HepG2 (cell line): ENCODE data around the gene ZBTB45. TPM values are rescaled to one million over a fixed set of nuclear protein-coding genes. Genes with fewer than 3 reads are reported as not detected.

Experiments used
- ATAC-seq: fragments of 200-7000 bp; cut with Tn5 transposase; 3 replicates; pipeline ENCODE4 v1.9.1; 2020; ENCODE audit warnings: mild to moderate bottlenecking, moderate library complexity
- BruUV-seq: library from RNA; stranded (reverse); fragments of 400-500 nt; replicated peaks from 2 replicates; lab custom pipeline; 2021; lab: Mats Ljungman, UMichigan
- CTCF ChIA-PET: fragments of 300-600 bp; formaldehyde crosslinking; extraction: SDS; loops from one replicate; lab custom pipeline; 2021; ENCODE audit warnings: low total read pairs, inconsistent platforms, low intra/inter-chr PET ratio; lab: Yijun Ruan, JAX
- POLR2A ChIA-PET: fragments of 350-600 bp; sonication (Branson Sonifier 250); formaldehyde crosslinking; loops from one replicate; lab custom pipeline; 2020; ENCODE audit warnings: antibody characterized with exemption, inconsistent platforms; lab: Yijun Ruan, JAX
- DNase-seq: peaks from one replicate; pipeline ENCODE4 v3.0.0-alpha.2; 2015; ENCODE audit warnings: low spot score
- FAIRE-seq: peaks from 3 replicates; lab custom pipeline; 2011; peaks lifted over from hg19 to GRCh38; lab: Jason Lieb, UNC
- H2AFZ ChIP-seq: one replicate; pipeline ENCODE4 v1.6.1; 2011; ENCODE audit warnings: low read length, inconsistent platforms
- H3K27ac ChIP-seq: fragments of 300-600 bp; 3 replicates; pipeline ENCODE4 v1.8.0; 2011; ENCODE audit warnings: mixed run types, mild to moderate bottlenecking, mixed read lengths, low read length, inconsistent platforms; ENCODE audit not compliant: insufficient read depth; ENCODE audit errors: extremely low read length
- H3K27me3 ChIP-seq, 2 experiments: fragments of 200-600 bp in 1 of 2; 2 replicates in 1 of 2; 3 replicates in 1 of 2; pipeline versions ENCODE4 v1.6.0 to v1.8.0; 2011; ENCODE audit warnings: low read length in 2 of 2, mild to moderate bottlenecking in 2 of 2, moderate library complexity in 2 of 2, inconsistent platforms in 1 of 2; ENCODE audit not compliant: insufficient read depth in 2 of 2, control insufficient read depth in 1 of 2
- H3K36me3 ChIP-seq, 2 experiments: fragments of 200-600 bp in 1 of 2; replicated peaks in 1 of 2; 2 replicates in 1 of 2; 3 replicates in 1 of 2; pipeline versions ENCODE4 v1.5.1 to v1.8.0; 2011; ENCODE audit warnings: low read length in 2 of 2, inconsistent platforms in 1 of 2; ENCODE audit not compliant: insufficient read depth in 2 of 2, control insufficient read depth in 1 of 2
- H3K4me1 ChIP-seq: 2 replicates; pipeline ENCODE4 v1.5.1; 2012; ENCODE audit warnings: low read length, inconsistent platforms; ENCODE audit not compliant: insufficient read depth
- H3K4me2 ChIP-seq: 2 replicates; pipeline ENCODE4 v1.6.0; 2011; ENCODE audit warnings: low read depth, low read length, inconsistent platforms
- H3K4me3 ChIP-seq, 3 experiments: fragments of 200-600 bp in 1 of 3; sonication (generic), shearing (Covaris generic) in 1 of 3; replicated peaks in 1 of 3; 2 replicates each; pipeline ENCODE4 v1.5.1; 2011 to 2016; ENCODE audit warnings: low read length in 3 of 3, inconsistent platforms in 2 of 3, low read depth in 2 of 3, mild to moderate bottlenecking in 2 of 3, control low read depth in 1 of 3, mixed read lengths in 1 of 3; ENCODE audit not compliant: insufficient read depth in 1 of 3
- H3K79me2 ChIP-seq: one replicate; pipeline ENCODE4 v1.6.1; 2011; ENCODE audit warnings: low read length, inconsistent platforms; ENCODE audit not compliant: insufficient read depth
- H3K9ac ChIP-seq: 2 replicates; pipeline ENCODE4 v1.6.0; 2011; ENCODE audit warnings: mild to moderate bottlenecking, low read depth, low read length, inconsistent platforms; ENCODE audit not compliant: insufficient read depth
- H3K9me3 ChIP-seq: 2 replicates; pipeline ENCODE4 v1.5.1; 2012; ENCODE audit warnings: mild to moderate bottlenecking, low read length
- H4K20me1 ChIP-seq: 2 replicates; pipeline ENCODE4 v1.6.0; 2011; ENCODE audit warnings: inconsistent platforms, mild to moderate bottlenecking, low read length, moderate library complexity; ENCODE audit not compliant: insufficient read depth
- ATF4 ChIP-seq, 2 experiments: fragments of 450-650 bp in 1 of 2; sonication (generic) in 1 of 2; formaldehyde crosslinking; IDR thresholded peaks; 2 replicates each; pipeline versions ENCODE4 v1.5.0 to v1.8.0; 2020 to 2022; ENCODE audit warnings: mild to moderate bottlenecking in 1 of 2, missing genetic modification reagents in 1 of 2
- PHB2 ChIP-seq: fragments of 450-650 bp; IDR thresholded peaks from 2 replicates; pipeline ENCODE4 v1.6.1; 2018; ENCODE audit not compliant: partially characterized antibody
- POLR2A ChIP-seq, 2 experiments: IDR thresholded peaks; 2 replicates each; pipeline ENCODE4 v1.6.1; 2011; ENCODE audit warnings: low read depth in 2 of 2, low read length in 2 of 2, mild to moderate bottlenecking in 1 of 2, moderate library complexity in 1 of 2; ENCODE audit not compliant: insufficient read depth in 1 of 2
- SCMH1 ChIP-seq: sonication (generic); formaldehyde crosslinking; IDR thresholded peaks from 2 replicates; pipeline ENCODE4 v1.9.0; 2021; ENCODE audit warnings: missing genetic modification reagents, mild to moderate bottlenecking, borderline replicate concordance
- ZNF256 ChIP-seq: sonication (generic); formaldehyde crosslinking; conservative IDR thresholded peaks from 2 replicates; pipeline ENCODE4 v1.4.0; 2020; ENCODE audit warnings: missing genetic modification reagents
- ZNF687 ChIP-seq: sonication (generic); formaldehyde crosslinking; IDR thresholded peaks from 2 replicates; pipeline ENCODE4 v1.5.1; 2020; ENCODE audit warnings: mild to moderate bottlenecking, missing genetic modification reagents, moderate library complexity
- ZNF740 ChIP-seq: sonication (generic); formaldehyde crosslinking; IDR thresholded peaks from 2 replicates; pipeline ENCODE4 v1.4.0; 2020; ENCODE audit warnings: missing genetic modification reagents
- WGBS: methylation state at CpG from one replicate; pipeline ENCODE4 v1.1.6; 2017; ENCODE audit warnings: low lambda C conversion rate; 5-methylcytosine and 5-hydroxymethylcytosine counted together
- in situ Hi-C: cut with HindIII; loops from 2 replicates; pipeline ENCODE4 v1.10.0; 2017; ENCODE audit warnings: low pct_unique_long_range_greater_than_20kb; ENCODE audit not compliant: extremely low pct_ligation_motif_present
- intact Hi-C: fragments of 100-400 bp; cut with micrococcal nuclease; formaldehyde crosslinking; loops from one replicate; pipeline ENCODE4 v1.10.0; 2022; ENCODE audit not compliant: unreplicated experiment
- polyA plus RNA-seq, 8 experiments: library from polyadenylated mRNA; depleted of rRNA in 3 of 8; stranded (reverse) in 7 of 8; unstranded in 1 of 8; fragments of >200 nt; fragmentation: Illumina TruSeq in 4 of 8; extraction: Trizol in 4 of 8; gene quantifications; 2 replicates each; pipeline versions ENCODE4 v1.2.1 to v1.2.3, GENCODE V29; 2011 to 2016; ENCODE audit warnings: low read depth in 4 of 8, missing spikeins in 1 of 8, mixed read lengths in 1 of 8; ENCODE audit not compliant: insufficient read depth in 1 of 8
- total RNA-seq, 5 experiments: library from RNA; depleted of rRNA; stranded (reverse); fragments of >200 nt; fragmentation: Illumina TruSeq; extraction: Trizol; gene quantifications; 2 replicates each; pipeline ENCODE4 v1.2.3, GENCODE V29; 2016; ENCODE audit warnings: low read depth in 1 of 5

The ZBTB45 gene
- total and polyA plus RNA-seq, 2 of the 13 experiments (the other 11 are each of a cell fraction or from before 2014, with no cell fraction given), result 3.0 to 3.7 TPM

- TF ChIP-seq ZNF687 (CRISPR knock-in tag), result 0 out of 2 replicates have a peak, but pooled peaks have one; percentile 10
These were observed 28.0 kb upstream of the ZBTB45 start (continued) for GRCh38 chr19:58547323-58548312.

GRCh38 chr19:58546019-58546530, 26.5 kb upstream of the ZBTB45 start:
- 6% methylated on average over 1 of the region's 1 CpG for WGBS
- TF ChIP-seq PHB2, result no peak
- TF ChIP-seq POLR2A (IDR thresholded peaks at IDR 0.05; ENCODE audit: insufficient read depth in 1 of 2, low read depth in 2 of 2, low read length in 2 of 2), result peak in 1 of 2 experiments; percentile 29; a peak in 1 of 4 replicates
- no peak for TF ChIP-seq ZNF740 (CRISPR knock-in tag)
- no peak for TF ChIP-seq ATF4 (CRISPR knock-in tag; IDR thresholded peaks at IDR 0.05)
- TF ChIP-seq ZNF256 (CRISPR knock-in tag), result no peak
- no peak for TF ChIP-seq SCMH1 (CRISPR knock-in tag)
- in situ Hi-C loops, result no loop called here
- no peak for FAIRE-seq
- Histone ChIP-seq H3K9ac (peak overlapping the region; percentile 85), H3K27me3 (no peaks in the 10 kb centered on the region; a peak in 2 of 5 replicates), H2AFZ (no peak overlapping the region), H3K36me3 (peaks cover 35 to 54% of the 10 kb centered on the region in 2 experiments), H3K4me1 (peaks cover 24% of the 10 kb centered on the region), H3K4me3 (peak overlapping the region; percentile 91 to 99 (median 96)), H4K20me1 (peaks cover 44% of the 10 kb centered on the region), H3K4me2 (peak overlapping the region; percentile 97), H3K27ac (no peak overlapping the region), H3K79me2 (peaks cover 38% of the 10 kb centered on the region), H3K9me3 (no peaks in the 10 kb centered on the region)
- intact Hi-C loops, result no loop called here
- ChIA-PET CTCF (no interaction called here), POLR2A (interaction anchor here (1.6 to 3.6 kb wide), 3 partner anchors 8 to 26 kb away, joined by 4 to 59 read pairs (median 58); partner anchors contain the start of genes CHMP2A and ZBTB45)
- BruUV-seq, result no TSS peak
- no peak for DNase-seq
- ATAC-seq, result no peak
